ENCODE results near the gene ZEB1. TPM values are rescaled to one million over a fixed set of nuclear protein-coding genes. Genes with fewer than 3 reads are reported as not detected.

ZEB1 gene
- total RNA-seq, 2 donors from 2014 or later: 0.84 TPM

GRCh38 chr10:31578181-31578852, 259.3 kb downstream of the ZEB1 start:
- no peak overlapping the region for H3K4me3 Mint-ChIP-seq
- 90 to 93% methylated on average over 2 to 3 of the region's 3 CpGs for WGBS, 2 experiments (ENCODE audit: insufficient coverage in 1 of 2, insufficient read length in 1 of 2)
- no peaks in the 10 kb centered on the region for H3K27me3 ChIP-seq (ENCODE audit: control insufficient read depth, insufficient read depth, low read length, poor library complexity, severe bottlenecking)
- TF ChIP-seq, protein P1, sequence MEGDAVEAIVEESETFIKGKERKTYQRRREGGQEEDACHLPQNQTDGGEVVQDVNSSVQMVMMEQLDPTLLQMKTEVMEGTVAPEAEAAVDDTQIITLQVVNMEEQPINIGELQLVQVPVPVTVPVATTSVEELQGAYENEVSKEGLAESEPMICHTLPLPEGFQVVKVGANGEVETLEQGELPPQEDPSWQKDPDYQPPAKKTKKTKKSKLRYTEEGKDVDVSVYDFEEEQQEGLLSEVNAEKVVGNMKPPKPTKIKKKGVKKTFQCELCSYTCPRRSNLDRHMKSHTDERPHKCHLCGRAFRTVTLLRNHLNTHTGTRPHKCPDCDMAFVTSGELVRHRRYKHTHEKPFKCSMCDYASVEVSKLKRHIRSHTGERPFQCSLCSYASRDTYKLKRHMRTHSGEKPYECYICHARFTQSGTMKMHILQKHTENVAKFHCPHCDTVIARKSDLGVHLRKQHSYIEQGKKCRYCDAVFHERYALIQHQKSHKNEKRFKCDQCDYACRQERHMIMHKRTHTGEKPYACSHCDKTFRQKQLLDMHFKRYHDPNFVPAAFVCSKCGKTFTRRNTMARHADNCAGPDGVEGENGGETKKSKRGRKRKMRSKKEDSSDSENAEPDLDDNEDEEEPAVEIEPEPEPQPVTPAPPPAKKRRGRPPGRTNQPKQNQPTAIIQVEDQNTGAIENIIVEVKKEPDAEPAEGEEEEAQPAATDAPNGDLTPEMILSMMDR (conservative IDR thresholded peaks at IDR 0.05): no peak
- H3K4me3 ChIP-seq (ENCODE audit: low read length): no peak overlapping the region
- no peak overlapping the region for H3K27ac ChIP-seq (ENCODE audit: low read depth, low read length)
- no peak overlapping the region for H3K9ac ChIP-seq (ENCODE audit: extremely low read depth, low read length, poor library complexity, severe bottlenecking)
- DNase-seq: no peak
- H3K36me3 Mint-ChIP-seq (ENCODE audit: low read depth): no peaks in the 10 kb centered on the region
- no peak overlapping the region for H3K27ac Mint-ChIP-seq
- H3K4me1 Mint-ChIP-seq: peaks cover 11% of the 10 kb centered on the region
- peaks cover 12% of the 10 kb centered on the region for H3K9me3 Mint-ChIP-seq
- peaks cover 11% of the 10 kb centered on the region for H3K9me3 ChIP-seq (ENCODE audit: control insufficient read depth, low read length)
- no peaks in the 10 kb centered on the region for H3K36me3 ChIP-seq (ENCODE audit: control insufficient read depth, insufficient read depth, low read length)
- H3K4me1 ChIP-seq (ENCODE audit: control insufficient read depth, insufficient read depth, low read length): no peaks in the 10 kb centered on the region
- H3K27me3 Mint-ChIP-seq (ENCODE audit: insufficient read depth): peaks cover 5% of the 10 kb centered on the region

GRCh38 chr10:31578951-31579350, 259.9 kb downstream of the ZEB1 start:
- Histone ChIP-seq H3K27me3 (ENCODE audit: control insufficient read depth, insufficient read depth, low read length, poor library complexity, severe bottlenecking) (no peaks in the 10 kb centered on the region), H3K4me1 (ENCODE audit: control insufficient read depth, insufficient read depth, low read length) (no peaks in the 10 kb centered on the region), H3K9ac (ENCODE audit: extremely low read depth, low read length, poor library complexity, severe bottlenecking) (no peak overlapping the region), H3K27ac (ENCODE audit: low read depth, low read length) (no peak overlapping the region), H3K9me3 (ENCODE audit: control insufficient read depth, low read length) (peaks cover 11% of the 10 kb centered on the region), H3K4me3 (ENCODE audit: low read length) (no peak overlapping the region), H3K36me3 (ENCODE audit: control insufficient read depth, insufficient read depth, low read length) (no peaks in the 10 kb centered on the region)
- Mint-ChIP-seq H3K36me3 (ENCODE audit: low read depth) (no peaks in the 10 kb centered on the region), H3K4me3 (no peak overlapping the region), H3K27me3 (ENCODE audit: insufficient read depth) (peaks cover 5% of the 10 kb centered on the region), H3K4me1 (peaks cover 18% of the 10 kb centered on the region), H3K27ac (no peak overlapping the region), H3K9me3 (peaks cover 15% of the 10 kb centered on the region)
- no peak for DNase-seq
- 90 to 93% methylated on average over 3 to 4 of the region's 4 CpGs for WGBS, 2 experiments (ENCODE audit: insufficient coverage in 1 of 2, insufficient read length in 1 of 2)
- TF ChIP-seq, protein P1 (conservative IDR thresholded peaks at IDR 0.05): no peak

All from endodermal cell (in vitro differentiated cells).